Right atrium auricular region (tissue), 2 donors: Measurements from ENCODE around the gene ALOX5AP. TPM values are rescaled to one million over a fixed set of nuclear protein-coding genes. Genes with fewer than 3 reads are reported as not detected.

Experiments
- DNase-seq: peaks from one replicate; pipeline ENCODE4 v3.0.0-alpha.2; 2019; ENCODE audit warnings: low spot score
- H3K27ac ChIP-seq, 2 donors: fragments of 200-600 bp; sonication (generic); 1 replicate in 1 of 2; 2 replicates in 1 of 2; pipeline ENCODE4 v1.5.1; 2016 to 2019
- H3K27me3 ChIP-seq, 2 donors: fragments of 200-600 bp; sonication (generic); one replicate each; pipeline versions ENCODE4 v1.5.1 to v1.6.0; 2017 to 2019
- H3K36me3 ChIP-seq: fragments of 200-600 bp; sonication (generic); one replicate; pipeline ENCODE4 v1.5.1; 2016
- H3K4me1 ChIP-seq, 2 donors: fragments of 200-600 bp; sonication (generic); one replicate each; pipeline versions ENCODE4 v1.5.1 to v1.6.0; 2017 to 2019
- H3K4me3 ChIP-seq, 2 donors: fragments of 200-600 bp; sonication (generic); 1 replicate in 1 of 2; 2 replicates in 1 of 2; pipeline ENCODE4 v1.5.1; 2017 to 2019; ENCODE audit warnings: mild to moderate bottlenecking in 1 of 2, moderate library complexity in 1 of 2
- H3K9me3 ChIP-seq, 2 donors: fragments of 200-600 bp; sonication (generic); one replicate each; pipeline ENCODE4 v1.5.1; 2019
- total RNA-seq, 2 donors: library from RNA; depleted of rRNA; stranded (reverse); fragments of >200 nt; gene quantifications; one replicate each; pipeline ENCODE4 v1.1.0, GENCODE V29; 2016
- TF ChIP-seq, protein P1 (sequence below), 2 donors: fragments of 200-600 bp; sonication (generic); IDR thresholded peaks; one replicate each; pipeline ENCODE4 v1.5.1; 2019; ENCODE audit warnings: antibody characterized with exemption in 2 of 2

ALOX5AP gene
- total RNA-seq, 2 donors from 2014 or later: 7.4 to 41.4 TPM

DNA sequence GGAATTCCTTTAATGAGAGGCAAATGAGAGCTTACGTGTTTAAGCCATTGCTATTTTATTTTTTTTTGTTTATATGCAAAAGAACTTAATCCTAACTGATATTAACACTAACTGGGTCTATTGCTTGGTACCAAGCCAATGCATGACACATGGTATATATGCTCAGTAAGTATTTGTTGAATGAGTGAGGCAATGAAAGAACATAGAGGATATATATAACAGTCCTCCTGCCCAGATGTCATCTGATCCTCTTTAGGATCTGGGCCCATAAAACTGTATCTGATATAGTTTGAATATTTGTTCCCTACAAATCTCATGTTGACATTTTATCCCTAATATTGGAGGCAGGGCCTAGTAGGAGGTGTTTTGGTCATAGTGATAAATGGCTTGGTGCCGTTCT, 13.0 kb upstream of the ALOX5AP start:
- Histone ChIP-seq H3K27ac (no peak overlapping the region), H3K27me3 (no peaks in the 10 kb centered on the region), H3K36me3 (no peaks in the 10 kb centered on the region), H3K9me3 (no peaks in the 10 kb centered on the region), H3K4me3 (no peak overlapping the region), H3K4me1 (no peaks in the 10 kb centered on the region)
- DNase-seq: no peak
- TF ChIP-seq, protein P1, sequence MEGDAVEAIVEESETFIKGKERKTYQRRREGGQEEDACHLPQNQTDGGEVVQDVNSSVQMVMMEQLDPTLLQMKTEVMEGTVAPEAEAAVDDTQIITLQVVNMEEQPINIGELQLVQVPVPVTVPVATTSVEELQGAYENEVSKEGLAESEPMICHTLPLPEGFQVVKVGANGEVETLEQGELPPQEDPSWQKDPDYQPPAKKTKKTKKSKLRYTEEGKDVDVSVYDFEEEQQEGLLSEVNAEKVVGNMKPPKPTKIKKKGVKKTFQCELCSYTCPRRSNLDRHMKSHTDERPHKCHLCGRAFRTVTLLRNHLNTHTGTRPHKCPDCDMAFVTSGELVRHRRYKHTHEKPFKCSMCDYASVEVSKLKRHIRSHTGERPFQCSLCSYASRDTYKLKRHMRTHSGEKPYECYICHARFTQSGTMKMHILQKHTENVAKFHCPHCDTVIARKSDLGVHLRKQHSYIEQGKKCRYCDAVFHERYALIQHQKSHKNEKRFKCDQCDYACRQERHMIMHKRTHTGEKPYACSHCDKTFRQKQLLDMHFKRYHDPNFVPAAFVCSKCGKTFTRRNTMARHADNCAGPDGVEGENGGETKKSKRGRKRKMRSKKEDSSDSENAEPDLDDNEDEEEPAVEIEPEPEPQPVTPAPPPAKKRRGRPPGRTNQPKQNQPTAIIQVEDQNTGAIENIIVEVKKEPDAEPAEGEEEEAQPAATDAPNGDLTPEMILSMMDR (IDR thresholded peaks at IDR 0.05): no peak

DNA sequence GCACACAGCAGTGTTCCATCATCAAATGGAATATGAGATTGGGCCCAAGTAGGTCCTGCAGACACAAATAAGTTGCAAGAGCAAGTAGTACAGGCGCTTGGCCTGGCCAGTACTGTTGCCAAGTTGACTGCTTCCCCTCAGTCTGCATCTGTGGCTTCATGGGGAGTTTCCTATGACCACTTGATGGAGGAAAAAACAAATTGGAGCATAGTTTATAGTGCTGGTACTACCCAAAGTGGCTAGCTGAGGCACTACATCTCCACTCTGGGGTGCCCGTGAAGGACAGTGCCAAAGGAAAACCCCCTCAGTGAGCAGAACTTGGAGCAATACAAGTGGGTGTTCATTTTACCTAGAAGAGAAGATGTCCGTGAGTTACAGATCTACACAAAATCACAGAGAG, 10.6 kb upstream of the ALOX5AP start:
- Histone ChIP-seq H3K27ac (no peak overlapping the region), H3K4me1 (no peaks in the 10 kb centered on the region), H3K9me3 (no peaks in the 10 kb centered on the region), H3K4me3 (no peak overlapping the region), H3K36me3 (no peaks in the 10 kb centered on the region), H3K27me3 (no peaks in the 10 kb centered on the region)
- TF ChIP-seq, protein P1 (IDR thresholded peaks at IDR 0.05): no peak
- no peak for DNase-seq

DNA sequence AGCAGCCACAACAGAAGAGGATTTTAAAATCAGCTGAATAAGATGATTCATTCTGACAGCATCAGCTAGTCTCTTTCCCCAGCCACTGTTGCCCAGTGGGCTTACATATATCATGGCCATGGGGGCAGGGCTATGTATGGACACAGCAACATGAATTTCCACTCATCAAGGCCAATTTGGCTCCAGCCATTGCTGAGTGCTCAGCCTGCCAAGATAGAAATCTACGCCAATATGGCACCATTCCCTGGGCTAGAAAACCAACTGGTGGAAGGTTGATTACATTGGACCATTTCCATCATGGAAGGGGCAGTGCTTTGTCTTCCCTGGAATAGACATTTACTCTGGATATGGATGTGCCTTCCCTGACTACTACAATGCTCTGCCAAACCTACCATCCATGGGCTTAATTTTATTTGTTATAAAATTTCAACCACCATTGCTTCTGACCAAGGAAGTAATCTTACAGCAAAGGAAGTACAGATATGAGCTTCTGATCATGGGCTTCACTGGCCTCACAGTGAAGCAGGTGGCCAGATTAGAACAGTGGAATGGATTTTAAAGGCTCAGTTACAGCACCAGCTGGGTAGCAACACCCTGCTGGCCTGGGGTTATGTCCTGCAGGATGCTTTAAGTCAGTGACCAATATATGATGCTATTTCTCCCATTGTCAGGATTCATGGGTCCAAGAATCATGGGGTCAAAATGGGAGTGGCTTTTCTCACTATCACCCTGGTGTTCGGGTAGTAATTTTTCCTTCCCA, 9.8 kb upstream of the ALOX5AP start:
- Histone ChIP-seq H3K9me3 (no peaks in the 10 kb centered on the region), H3K36me3 (no peaks in the 10 kb centered on the region), H3K4me3 (no peak overlapping the region), H3K27ac (no peak overlapping the region), H3K27me3 (no peaks in the 10 kb centered on the region), H3K4me1 (no peaks in the 10 kb centered on the region)
- TF ChIP-seq, protein P1 (IDR thresholded peaks at IDR 0.05): no peak
- DNase-seq: no peak

DNA sequence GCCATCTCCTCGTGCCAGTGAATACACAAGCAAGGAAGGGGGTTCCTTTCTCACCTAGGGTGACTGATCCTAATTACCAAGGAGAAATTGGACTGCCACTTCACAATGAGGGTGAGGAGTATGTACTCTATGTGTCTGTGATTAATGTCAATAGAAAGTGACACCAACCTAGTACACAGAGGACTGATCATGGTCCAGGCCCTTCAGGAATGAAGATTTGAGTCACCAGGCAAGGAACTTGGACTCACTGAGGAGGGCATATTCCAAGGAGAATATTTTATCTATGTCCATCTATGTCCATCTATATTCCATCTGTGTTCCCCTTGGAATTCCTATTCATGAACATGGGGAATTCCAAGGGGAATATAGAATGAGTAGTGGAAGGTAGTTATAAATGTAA, 9.2 kb upstream of the ALOX5AP start:
- no peak for DNase-seq
- H3K27me3 ChIP-seq: no peaks in the 10 kb centered on the region
- TF ChIP-seq, protein P1 (IDR thresholded peaks at IDR 0.05): no peak
- H3K27ac ChIP-seq: no peak overlapping the region
- H3K36me3 ChIP-seq: no peaks in the 10 kb centered on the region
- no peaks in the 10 kb centered on the region for H3K4me1 ChIP-seq
- H3K4me3 ChIP-seq: no peak overlapping the region
- H3K9me3 ChIP-seq: no peaks in the 10 kb centered on the region

DNA sequence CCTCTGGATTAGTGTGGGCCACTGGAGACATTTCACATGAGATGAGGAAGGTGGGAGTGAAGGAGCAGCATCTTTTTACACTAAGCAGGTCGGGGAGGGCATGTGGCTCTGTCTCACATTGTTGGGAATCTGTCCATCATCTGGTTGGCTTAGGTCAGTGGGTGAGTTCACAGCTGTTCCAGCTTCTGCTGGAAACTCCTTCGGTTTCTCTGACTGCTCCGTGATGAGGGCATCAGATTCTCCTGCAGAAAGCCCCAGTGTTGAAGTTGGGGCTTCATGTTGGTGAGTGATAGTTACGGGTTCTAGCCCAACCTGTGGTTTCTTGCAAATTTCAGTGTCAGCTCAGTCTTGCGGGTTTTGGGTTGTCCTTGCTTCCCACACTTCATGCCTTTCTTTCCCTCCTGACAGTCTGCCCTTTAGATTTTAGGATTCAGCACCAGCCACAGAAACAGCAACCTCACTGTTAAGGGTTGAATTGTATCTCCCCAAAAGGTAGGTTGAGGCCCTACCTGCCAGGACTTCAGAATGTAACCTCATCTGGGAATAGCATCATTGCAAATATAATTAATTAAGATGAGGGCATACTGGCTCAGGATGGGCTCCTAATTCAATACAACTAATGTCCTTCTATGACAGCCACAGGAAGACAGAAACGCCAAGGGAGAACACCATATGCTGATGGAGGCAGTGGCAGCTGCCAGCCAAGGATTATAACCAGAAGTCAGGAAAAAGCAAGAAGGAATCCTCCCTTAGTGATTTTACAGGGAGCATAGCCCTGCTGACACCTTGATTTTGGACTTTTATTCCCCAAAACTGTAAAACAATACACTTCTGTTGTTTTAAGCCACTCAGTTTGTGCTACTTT, 7.6 kb upstream of the ALOX5AP start:
- H3K36me3 ChIP-seq: no peaks in the 10 kb centered on the region

More for the DNA sequence above, 7.6 kb upstream of the ALOX5AP start:
- TF ChIP-seq, protein P1 (IDR thresholded peaks at IDR 0.05): no peak
- Histone ChIP-seq H3K4me1 (no peaks in the 10 kb centered on the region), H3K4me3 (no peak overlapping the region), H3K27me3 (no peaks in the 10 kb centered on the region), H3K9me3 (no peaks in the 10 kb centered on the region), H3K27ac (no peak overlapping the region)
- DNase-seq: no peak
